ENCODE results near the gene IGF1R.
"Not testable (repeated sequence)": the region's sequence is repeated elsewhere in the genome, so short reads cannot be mapped to it uniquely, and the experiment has no call there.

Gene IGF1R

DNA sequence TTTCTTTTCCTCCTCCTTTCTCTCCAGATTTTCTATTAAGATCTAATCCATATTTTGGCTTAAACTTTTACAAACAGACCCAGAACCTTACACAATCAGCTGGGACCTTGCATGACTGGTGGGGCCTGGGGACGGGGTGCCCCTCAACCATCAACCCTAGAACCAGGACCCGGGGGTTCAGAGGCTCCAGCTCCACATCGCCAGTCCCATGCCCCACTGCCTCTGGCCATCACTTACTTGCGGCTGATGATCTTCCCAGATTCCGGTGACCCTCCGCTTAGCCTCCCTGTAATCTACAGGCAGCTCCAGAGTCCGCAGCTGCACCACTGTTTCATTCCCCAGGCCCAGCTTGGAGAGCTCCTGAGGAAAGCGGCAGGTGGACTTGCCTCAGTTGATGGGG lies 322.5 kb downstream of the IGF1R start:
- no peak for DNase-seq

DNA sequence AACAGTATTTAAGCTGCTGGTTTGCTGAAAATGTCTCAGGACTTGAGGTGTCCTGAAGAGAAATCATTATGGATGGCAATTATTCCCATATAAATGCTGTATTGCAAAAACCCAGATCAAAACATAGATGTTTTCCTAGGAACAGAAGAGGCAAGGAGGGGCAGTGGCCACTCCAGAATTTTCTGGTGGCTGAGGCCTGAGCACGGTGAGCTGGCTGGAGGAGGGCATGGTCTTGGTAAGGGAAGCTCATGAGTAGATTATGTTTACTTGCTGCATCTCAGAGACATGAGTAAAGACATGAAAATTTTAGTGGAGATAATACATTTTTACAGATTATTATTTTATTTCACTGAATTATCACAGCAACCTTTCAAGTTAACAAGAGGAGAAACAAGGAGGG lies 328.2 kb downstream of the IGF1R start:
- DNase-seq: no peak

DNA sequence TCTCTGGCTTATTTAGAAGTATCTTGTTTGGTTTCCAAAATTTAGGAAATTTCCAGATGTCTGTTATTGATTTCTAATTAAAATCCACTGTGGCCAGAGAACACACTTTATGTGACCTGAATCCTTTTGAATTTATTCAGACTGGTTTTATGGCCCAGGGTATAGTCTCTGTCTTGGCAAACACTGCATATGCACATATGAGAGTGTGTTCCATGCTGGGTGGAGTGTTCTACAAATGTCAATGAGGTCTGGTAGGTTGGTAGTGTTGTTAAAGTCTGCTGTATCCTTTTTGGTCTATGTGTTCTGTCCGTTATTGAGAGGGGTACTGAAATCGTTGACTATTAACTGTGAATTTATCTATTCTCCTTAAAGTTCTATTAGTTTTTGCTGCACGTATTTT lies 329.1 kb downstream of the IGF1R start:
- no peak for DNase-seq

- no peak for DNase-seq
These were observed 329.8 kb downstream of the IGF1R start for GRCh38 chr15:98978153-98978552.

DNA sequence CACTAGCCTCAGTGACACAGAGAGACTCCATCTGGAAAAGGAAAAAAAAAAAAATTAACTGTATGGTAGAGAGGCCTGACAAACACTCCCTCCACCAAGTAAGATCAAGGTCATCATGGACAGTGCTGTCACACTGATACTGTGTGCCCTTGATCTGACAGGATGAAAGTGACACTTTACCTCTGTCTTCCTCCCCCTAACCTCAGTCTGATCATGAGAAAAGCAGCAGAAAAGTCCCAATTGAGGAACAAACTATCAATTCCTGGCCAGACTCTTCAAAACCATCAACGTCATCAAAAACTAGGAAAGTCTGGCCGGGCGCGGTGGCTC lies 332.5 kb downstream of the IGF1R start:
- DNase-seq: no peak

- no peak for DNase-seq
These were observed 333.7 kb downstream of the IGF1R start for GRCh38 chr15:98981851-98982722.

GRCh38 chr15:98983334-98983733 lies 335.0 kb downstream of the IGF1R start:
- DNase-seq: no peak

- DNase-seq: no peak
These were observed 337.9 kb downstream of the IGF1R start for GRCh38 chr15:98986281-98986680.

DNA sequence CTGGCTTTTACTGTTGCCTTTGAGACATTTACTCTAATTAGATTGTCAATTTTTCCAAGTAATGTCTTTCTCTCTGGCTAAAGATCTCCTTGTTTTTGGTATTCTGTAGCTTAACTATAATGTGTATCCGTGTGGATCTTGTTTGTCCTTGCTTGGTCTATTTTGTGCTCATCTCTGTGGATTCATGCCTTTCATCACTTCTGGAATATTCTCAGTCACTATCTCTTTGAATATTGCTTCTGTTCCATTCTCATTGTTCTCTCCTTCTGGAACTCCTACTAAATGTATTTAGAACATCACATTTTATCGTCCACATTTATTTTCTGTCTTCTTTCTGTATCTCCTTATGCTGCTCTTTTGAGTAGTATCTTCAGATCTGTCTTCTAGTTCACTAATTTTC lies 346.6 kb downstream of the IGF1R start:
- DNase-seq: no peak

- DNase-seq: no peak
These were observed 347.8 kb downstream of the IGF1R start for GRCh38 chr15:98996169-98996568.

- DNase-seq: no peak
These were observed 348.3 kb downstream of the IGF1R start for GRCh38 chr15:98996624-98997023.

DNA sequence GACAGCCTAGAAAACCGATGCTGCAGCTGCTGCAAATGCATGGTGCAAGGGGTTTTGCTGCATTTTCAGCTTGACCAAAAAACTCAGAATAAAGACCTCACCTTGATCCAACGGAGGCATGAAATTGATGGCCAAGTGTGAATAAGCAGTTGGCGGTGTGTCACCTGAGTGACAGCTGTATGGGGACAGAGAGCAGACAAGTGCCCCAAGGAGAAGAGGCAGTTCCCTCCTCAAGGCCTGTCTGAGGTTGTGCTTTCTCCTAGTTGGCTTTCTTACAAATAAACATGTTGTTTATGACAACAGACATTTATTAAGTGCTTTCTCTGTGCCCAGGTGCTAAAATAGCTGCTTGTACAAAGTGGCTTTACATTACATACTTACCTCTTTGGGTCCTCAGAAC lies 349.0 kb downstream of the IGF1R start:
- no peak for DNase-seq

- DNase-seq: no peak
These were observed 349.4 kb downstream of the IGF1R start for GRCh38 chr15:98997755-98998154.

GRCh38 chr15:98998279-98998678 lies 349.9 kb downstream of the IGF1R start:
- DNase-seq: no peak

- no peak for DNase-seq
These were observed 350.9 kb downstream of the IGF1R start for GRCh38 chr15:98999233-98999632.

DNA sequence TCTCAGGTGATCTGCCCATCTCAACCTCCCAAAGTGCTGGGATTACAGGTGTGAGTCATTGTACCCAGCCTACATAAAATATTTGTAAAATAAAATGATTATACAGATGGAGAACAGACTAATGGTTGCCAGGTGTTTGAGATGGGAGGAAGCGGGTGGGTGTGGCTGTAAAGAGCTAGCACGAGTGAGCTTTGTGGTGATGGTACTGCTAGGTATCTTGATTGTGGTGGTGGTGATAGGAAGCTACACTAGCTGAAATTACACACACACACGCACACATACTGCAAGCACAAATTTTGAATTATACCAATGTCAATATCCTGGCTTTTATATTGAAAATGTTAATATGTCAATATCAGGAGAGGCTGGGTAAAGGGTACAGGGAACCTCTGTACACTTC lies 353.9 kb downstream of the IGF1R start:
- no peak for DNase-seq

DNA sequence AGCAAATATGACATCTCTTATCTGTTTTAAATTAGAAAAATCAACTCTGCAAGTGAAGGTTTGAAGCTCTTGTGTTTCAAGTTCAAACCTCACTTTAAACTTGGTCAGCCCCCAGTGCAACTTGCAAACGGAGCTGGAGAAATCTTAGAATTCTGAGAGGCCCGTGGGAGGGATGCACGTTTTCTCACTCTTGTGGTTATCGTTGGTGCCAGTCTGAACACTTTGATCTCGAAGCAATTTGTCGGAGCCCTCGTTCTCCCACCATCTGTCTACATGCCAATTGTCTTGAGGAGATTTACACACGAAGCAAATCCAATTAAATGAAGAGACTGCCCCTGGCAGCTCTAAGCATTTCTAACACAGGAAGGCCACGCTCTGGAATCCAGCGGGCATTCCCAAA lies 355.0 kb downstream of the IGF1R start:
- not testable (repeated sequence) for DNase-seq

- not testable (repeated sequence) for DNase-seq
These were observed 356.9 kb downstream of the IGF1R start for GRCh38 chr15:99004998-99005974.

GRCh38 chr15:99006146-99006545 lies 357.8 kb downstream of the IGF1R start:
- DNase-seq: no peak

DNA sequence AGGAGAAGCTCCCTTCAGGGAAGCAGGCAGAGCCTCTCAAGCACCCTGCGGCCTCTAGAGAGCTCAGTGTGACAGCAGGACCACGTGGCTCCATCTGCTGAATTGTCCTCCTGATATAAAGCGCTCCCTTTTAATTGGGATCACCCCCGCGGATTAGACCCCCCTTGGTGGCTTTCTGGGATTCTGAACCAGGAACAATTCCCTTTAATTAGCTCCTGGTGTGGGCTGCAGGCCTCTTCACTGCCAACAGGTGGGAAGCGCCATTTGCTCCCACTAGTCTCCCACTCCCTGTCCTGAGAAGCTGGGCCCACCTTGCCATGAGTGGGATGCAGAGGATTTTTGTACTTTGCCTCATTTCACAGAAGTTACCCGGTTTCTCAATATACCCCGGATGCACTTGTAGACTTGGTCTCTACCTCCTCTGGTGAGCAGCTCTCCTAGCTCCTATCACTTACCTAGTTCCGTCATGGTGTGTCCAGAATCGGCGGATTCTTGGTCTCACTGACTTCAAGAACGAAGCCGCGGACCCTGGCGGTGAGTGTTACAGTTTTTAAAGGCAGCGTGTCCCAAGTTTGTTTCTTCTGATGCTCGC lies 358.7 kb downstream of the IGF1R start:
- no peak for DNase-seq

DNA sequence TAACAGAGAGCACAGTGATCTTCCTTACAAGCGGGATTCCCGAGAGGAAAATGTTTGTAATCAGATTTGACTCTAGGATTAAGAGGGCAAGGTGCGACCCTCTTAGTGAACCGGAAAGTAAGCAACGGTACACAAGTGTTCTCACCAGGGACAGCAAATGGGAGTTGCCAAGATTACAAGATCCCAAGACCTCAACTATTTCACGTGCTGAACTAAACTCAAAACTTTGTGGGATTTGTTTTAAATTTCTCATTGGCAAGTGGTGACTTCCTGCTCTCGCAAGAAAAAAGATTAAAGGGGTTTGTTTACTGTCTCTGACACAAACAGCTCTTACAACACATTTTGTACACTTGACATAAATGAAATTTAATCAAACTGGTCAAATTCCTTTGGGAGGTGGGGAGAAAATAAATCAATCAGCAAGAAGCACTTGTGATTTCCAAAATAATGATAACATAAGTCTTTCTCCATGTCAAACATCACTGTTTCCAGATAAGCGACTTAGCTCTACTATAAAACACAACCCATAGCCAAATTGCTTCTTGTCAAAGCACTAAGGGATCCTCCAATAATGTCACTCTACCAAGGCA lies 361.5 kb downstream of the IGF1R start:
- DNase-seq: no peak

- DNase-seq: no peak
These were observed 362.4 kb downstream of the IGF1R start for GRCh38 chr15:99010768-99011167.
